ENCODE results near the gene CELF2.

- TF ChIP-seq CTCF (IDR thresholded peaks at IDR 0.05; ENCODE audit: low read depth, low read length) (no peak), MYC (IDR thresholded peaks at IDR 0.05; ENCODE audit: low read depth, low read length) (no peak), POLR2A (IDR thresholded peaks at IDR 0.05; ENCODE audit: extremely low read depth, insufficient read length) (no peak), MAX (IDR thresholded peaks at IDR 0.05; ENCODE audit: low read depth, low read length) (no peak)
Observed at GRCh38 chr10:10992961-10993714, 24.5 kb upstream of the CELF2 start.

Measured in NB4 (cell line).